Esophagus muscularis mucosa (tissue), 4 donors: ENCODE data around the gene VMP1.
"Not testable (repeated sequence)": the region's sequence is repeated elsewhere in the genome, so short reads cannot be mapped to it uniquely, and the experiment has no call there.

Experiments used
- CTCF ChIP-seq, 3 experiments: fragments of 200-600 bp in 2 of 3; fragments of 450-650 bp in 1 of 3; sonication (generic) in 2 of 3; IDR thresholded peaks; one replicate each; pipeline ENCODE4 v1.5.1; 2017 to 2019; ENCODE audit warnings: antibody characterized with exemption in 3 of 3, mild to moderate bottlenecking in 2 of 3, moderate library complexity in 1 of 3
- EP300 ChIP-seq: sonication (generic); formaldehyde crosslinking; IDR thresholded peaks from one replicate; pipeline ENCODE4 v1.6.1; 2017; ENCODE audit warnings: antibody characterized with exemption
- POLR2A ChIP-seq: fragments of 450-650 bp; IDR thresholded peaks from one replicate; pipeline ENCODE4 v1.6.1; 2017; ENCODE audit warnings: antibody characterized with exemption, moderate library complexity, mild to moderate bottlenecking, low read depth

- not testable (repeated sequence) for TF ChIP-seq CTCF (IDR thresholded peaks at IDR 0.05); POLR2A; EP300
These were observed 133.8 kb downstream of the VMP1 start for GRCh38 chr17:59841091-59841881.
